H9 (cell line): ENCODE data around the gene ERMAP. TPM values are rescaled to one million over a fixed set of nuclear protein-coding genes. Genes with fewer than 3 reads are reported as not detected.
A peak's percentile ranks its signal among the peaks of the same experiment; 100 is the strongest.

ENCODE experiments used
- DNase-seq: peaks from one replicate; pipeline ENCODE4 v3.0.0-alpha.2; 2017
- H2AFZ ChIP-seq: one replicate; pipeline ENCODE4 v1.6.1; 2013; ENCODE audit warnings: mild to moderate bottlenecking, low read length, control low read depth, moderate library complexity
- H2AK5ac ChIP-seq: 2 replicates; pipeline ENCODE4 v1.6.1; 2013; ENCODE audit warnings: low read length, control low read depth, mixed read lengths; ENCODE audit not compliant: insufficient read length
- H2BK120ac ChIP-seq: one replicate; pipeline ENCODE4 v1.6.1; 2013; ENCODE audit warnings: low read depth, mild to moderate bottlenecking, low read length, control low read depth, inconsistent platforms; ENCODE audit not compliant: poor library complexity, severe bottlenecking
- H2BK12ac ChIP-seq: 2 replicates; pipeline ENCODE4 v1.6.1; 2013; ENCODE audit warnings: low read length, control low read depth, mixed read lengths, low read depth; ENCODE audit not compliant: insufficient read length
- H2BK15ac ChIP-seq: 2 replicates; pipeline ENCODE4 v1.6.1; 2013; ENCODE audit warnings: low read depth, low read length, control low read depth
- H2BK20ac ChIP-seq: one replicate; pipeline ENCODE4 v1.6.1; 2013; ENCODE audit warnings: low read depth, mild to moderate bottlenecking, low read length, control low read depth, inconsistent platforms; ENCODE audit not compliant: poor library complexity, severe bottlenecking
- H2BK5ac ChIP-seq: 2 replicates; pipeline ENCODE4 v1.6.1; 2013; ENCODE audit warnings: low read length, control low read depth, mixed read lengths; ENCODE audit not compliant: insufficient read length
- H3K14ac ChIP-seq: 2 replicates; pipeline ENCODE4 v1.6.1; 2013; ENCODE audit warnings: low read length, control low read depth; ENCODE audit not compliant: insufficient read depth
- H3K18ac ChIP-seq: 2 replicates; pipeline ENCODE4 v1.6.1; 2013; ENCODE audit warnings: low read depth, mild to moderate bottlenecking, mixed read lengths, low read length, control low read depth; ENCODE audit not compliant: insufficient read length
- H3K23ac ChIP-seq: 2 replicates; pipeline ENCODE4 v1.6.1; 2013; ENCODE audit warnings: low read length, control low read depth, mixed read lengths, low read depth; ENCODE audit not compliant: insufficient read length
- H3K23me2 ChIP-seq: 2 replicates; pipeline ENCODE4 v1.6.1; 2013; ENCODE audit warnings: low read depth, mild to moderate bottlenecking, mixed read lengths, low read length, control low read depth; ENCODE audit not compliant: insufficient read length, poor library complexity, severe bottlenecking
- H3K27ac ChIP-seq: 2 replicates; pipeline ENCODE4 v1.5.1; 2013; ENCODE audit warnings: low read length, control low read depth, mixed read lengths, low read depth; ENCODE audit not compliant: insufficient read length
- H3K27me3 ChIP-seq: 2 replicates; pipeline ENCODE4 v1.6.1; 2013; ENCODE audit warnings: low read length, control low read depth, inconsistent platforms; ENCODE audit not compliant: insufficient read depth
- H3K4ac ChIP-seq: 2 replicates; pipeline ENCODE4 v1.6.1; 2013; ENCODE audit warnings: low read depth, mild to moderate bottlenecking, control low read depth, inconsistent platforms, low read length, moderate library complexity
- H3K4me1 ChIP-seq: 2 replicates; pipeline ENCODE4 v1.6.1; 2013; ENCODE audit warnings: low read length, control low read depth, inconsistent platforms; ENCODE audit not compliant: insufficient read depth
- H3K4me2 ChIP-seq: 2 replicates; pipeline ENCODE4 v1.6.1; 2013; ENCODE audit warnings: low read length, control low read depth, mixed read lengths; ENCODE audit not compliant: insufficient read length, insufficient read depth
- H3K56ac ChIP-seq: 2 replicates; pipeline ENCODE4 v1.6.1; 2013; ENCODE audit warnings: low read depth, mild to moderate bottlenecking, mixed read lengths, low read length, control low read depth; ENCODE audit not compliant: insufficient read length
- H3K79me1 ChIP-seq: 2 replicates; pipeline ENCODE4 v1.6.1; 2013; ENCODE audit warnings: low read depth, mild to moderate bottlenecking, moderate library complexity, low read length, control low read depth, inconsistent platforms; ENCODE audit not compliant: insufficient read depth, poor library complexity, severe bottlenecking
- H3K79me2 ChIP-seq: 2 replicates; pipeline ENCODE4 v1.6.1; 2013; ENCODE audit warnings: low read length, control low read depth, inconsistent platforms; ENCODE audit not compliant: insufficient read depth
- H3K9ac ChIP-seq: 2 replicates; pipeline ENCODE4 v1.6.1; 2013; ENCODE audit warnings: low read length, control low read depth, mixed read lengths; ENCODE audit not compliant: insufficient read length; ENCODE audit errors: extremely low read depth
- H3K9me3 ChIP-seq: one replicate; pipeline ENCODE4 v1.6.1; 2013; ENCODE audit warnings: low read depth, low read length, inconsistent platforms; ENCODE audit not compliant: control insufficient read depth
- H3T11ph ChIP-seq: one replicate; pipeline ENCODE4 v1.6.1; 2013; ENCODE audit warnings: mild to moderate bottlenecking, low read length, control low read depth, inconsistent platforms
- H4K20me1 ChIP-seq: one replicate; pipeline ENCODE4 v1.6.1; 2013; ENCODE audit not compliant: control insufficient read depth, insufficient read length, insufficient read depth
- H4K5ac ChIP-seq: 2 replicates; pipeline ENCODE4 v1.6.1; 2013; ENCODE audit warnings: low read depth, mild to moderate bottlenecking, mixed read lengths, low read length, control low read depth; ENCODE audit not compliant: insufficient read length
- H4K8ac ChIP-seq: replicated peaks from 2 replicates; pipeline ENCODE4 v1.6.1; 2013; ENCODE audit warnings: low read length, control low read depth, mixed read lengths, low read depth; ENCODE audit not compliant: insufficient read length
- H4K91ac ChIP-seq: 2 replicates; pipeline ENCODE4 v1.6.1; 2013; ENCODE audit warnings: low read depth, mild to moderate bottlenecking, moderate library complexity, mixed read lengths, low read length, control low read depth; ENCODE audit not compliant: insufficient read length
- H3K27ac Mint-ChIP-seq, 3 experiments: 2 replicates in 2 of 3; 3 replicates in 1 of 3; pipeline ENCODE4 v1.8.0; 2020 to 2021; ENCODE audit warnings: mixed read lengths in 3 of 3, mild to moderate bottlenecking in 1 of 3, moderate library complexity in 1 of 3
- H3K27me3 Mint-ChIP-seq: 2 replicates; pipeline ENCODE4 v1.8.0; 2021; ENCODE audit warnings: low read depth, mild to moderate bottlenecking, moderate library complexity, mixed read lengths
- H3K36me3 Mint-ChIP-seq, 3 experiments: 2 replicates in 2 of 3; 3 replicates in 1 of 3; pipeline ENCODE4 v1.8.0; 2020 to 2021; ENCODE audit warnings: low read depth in 3 of 3, mixed read lengths in 3 of 3; ENCODE audit not compliant: insufficient read depth in 1 of 3
- H3K4me1 Mint-ChIP-seq, 2 experiments: 2 replicates each; pipeline ENCODE4 v1.8.0; 2020; ENCODE audit warnings: mixed read lengths in 2 of 2
- H3K4me3 Mint-ChIP-seq, 2 experiments: 2 replicates in 1 of 2; 3 replicates in 1 of 2; pipeline ENCODE4 v1.8.0; 2020 to 2021; ENCODE audit warnings: mild to moderate bottlenecking in 2 of 2, mixed read lengths in 2 of 2, moderate library complexity in 1 of 2
- H3K9me3 Mint-ChIP-seq, 2 experiments: 2 replicates in 1 of 2; 3 replicates in 1 of 2; pipeline ENCODE4 v1.8.0; 2020; ENCODE audit warnings: mild to moderate bottlenecking in 2 of 2, mixed read lengths in 2 of 2, moderate library complexity in 1 of 2
- WGBS: extraction: QIAGEN DNeasy Blood & Tissue Kit; methylation state at CpG from one replicate; pipeline ENCODE4 v1.1.7; 2013; ENCODE audit warnings: missing lambda C conversion rate, low lambda C conversion rate, mixed read lengths; ENCODE audit not compliant: insufficient read length; ENCODE audit errors: extremely low coverage; 5-methylcytosine and 5-hydroxymethylcytosine counted together
- long read RNA-seq: library from polyadenylated mRNA; unstranded; transcript quantifications from one replicate; pipeline ENCODE4 v2.0.0, GENCODE V29; 2020
- total RNA-seq: library from RNA; stranded (reverse); gene quantifications from 2 replicates; pipeline ENCODE4 v1.2.1, GENCODE V29; 2021
- TF ChIP-seq, protein P1 (sequence below): fragments of 200-600 bp; sonication (generic); conservative IDR thresholded peaks from 3 replicates; pipeline ENCODE4 v1.8.0; 2021; ENCODE audit warnings: antibody characterized with exemption, mild to moderate bottlenecking

The ERMAP gene, protein sequence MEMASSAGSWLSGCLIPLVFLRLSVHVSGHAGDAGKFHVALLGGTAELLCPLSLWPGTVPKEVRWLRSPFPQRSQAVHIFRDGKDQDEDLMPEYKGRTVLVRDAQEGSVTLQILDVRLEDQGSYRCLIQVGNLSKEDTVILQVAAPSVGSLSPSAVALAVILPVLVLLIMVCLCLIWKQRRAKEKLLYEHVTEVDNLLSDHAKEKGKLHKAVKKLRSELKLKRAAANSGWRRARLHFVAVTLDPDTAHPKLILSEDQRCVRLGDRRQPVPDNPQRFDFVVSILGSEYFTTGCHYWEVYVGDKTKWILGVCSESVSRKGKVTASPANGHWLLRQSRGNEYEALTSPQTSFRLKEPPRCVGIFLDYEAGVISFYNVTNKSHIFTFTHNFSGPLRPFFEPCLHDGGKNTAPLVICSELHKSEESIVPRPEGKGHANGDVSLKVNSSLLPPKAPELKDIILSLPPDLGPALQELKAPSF
- total RNA-seq = 4.3 and 4.5 TPM in 2 replicates
- long read RNA-seq, partial matches to known transcripts = 1 of 10 reads
- long read RNA-seq, other reads (novel, unspliced or antisense) = 7 of 10 reads

DNA sequence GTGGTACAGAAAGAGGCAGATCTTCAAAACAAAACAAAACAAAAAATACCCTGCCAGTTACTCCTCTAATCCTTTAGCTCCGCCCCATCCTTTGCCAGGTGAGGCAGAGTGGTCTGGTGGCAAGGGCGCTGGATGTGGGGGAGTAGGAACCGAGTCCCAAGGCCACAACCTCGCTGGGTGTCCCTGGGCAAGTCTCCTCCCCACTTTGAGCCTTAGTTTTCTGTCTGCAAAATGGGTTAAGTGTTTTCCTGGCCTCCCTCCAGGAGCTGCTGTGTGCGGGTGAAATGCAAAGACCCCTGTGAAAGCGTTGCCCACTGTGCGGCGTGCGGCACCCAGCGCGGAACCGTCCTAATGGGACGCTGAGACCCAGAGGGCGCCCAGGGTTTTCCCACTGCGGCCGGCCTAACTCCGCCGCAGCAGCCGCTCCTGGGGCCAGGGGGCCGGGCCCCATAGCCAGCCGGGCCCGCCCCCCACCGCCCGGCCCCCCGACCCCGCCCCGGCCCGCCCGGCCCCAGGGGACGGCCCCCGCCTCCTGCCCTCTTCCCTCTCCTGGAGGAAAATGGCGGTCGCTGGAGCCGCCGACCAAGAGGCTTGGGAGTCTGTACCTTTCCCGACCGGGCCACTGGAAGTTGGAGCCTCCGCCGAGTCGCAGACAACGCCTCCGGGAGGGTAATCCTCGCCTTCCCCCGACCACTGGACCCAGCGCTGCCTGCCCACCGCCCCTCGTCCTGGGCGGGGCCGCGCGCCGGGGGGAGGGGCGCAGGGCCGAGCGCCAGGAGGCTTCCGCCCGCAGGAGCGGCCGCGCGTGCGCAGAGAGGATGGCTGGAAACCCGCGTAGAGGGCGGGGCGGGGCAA, at the start of gene ERMAP, which contains the start of gene SVBP:
Gene ERMAP (plus strand): TSS at position 538 of the 855 bp plus-strand sequence. CDS start 13,327 bp downstream, outside the sequence.
Gene SVBP (minus strand): TSS at position 813 of the 855 bp plus-strand sequence. CDS start 853 bp downstream, outside the sequence.
- Mint-ChIP-seq H3K27ac (peak within 1 kb of the TSS; percentile 94 to 95 (median 94)), H3K36me3 (peaks cover 0 to 17% (median 9%) of the 10 kb centered on the region in 3 experiments; a peak in 5 of 7 replicates), H3K9me3 (no peaks in the 10 kb centered on the region), H3K4me3 (peak within 1 kb of the TSS; percentile 71 to 84), H3K27me3 (no peaks in the 10 kb centered on the region), H3K4me1 (peaks cover 18 to 25% of the 10 kb centered on the region in 2 experiments)
- no peaks in the 10 kb centered on the region for H4K20me1 ChIP-seq
- H2BK20ac ChIP-seq = no peak within 1 kb of the TSS
- H3K4me1 ChIP-seq = no peaks in the 10 kb centered on the region
- H4K91ac ChIP-seq = no peak within 1 kb of the TSS
- H3K4me2 ChIP-seq = peak within 1 kb of the TSS; percentile 80
- no peak within 1 kb of the TSS for H2BK12ac ChIP-seq
- H3K9ac ChIP-seq = peak within 1 kb of the TSS; percentile 74
- H2BK120ac ChIP-seq = no peak within 1 kb of the TSS
- TF ChIP-seq, protein P1, sequence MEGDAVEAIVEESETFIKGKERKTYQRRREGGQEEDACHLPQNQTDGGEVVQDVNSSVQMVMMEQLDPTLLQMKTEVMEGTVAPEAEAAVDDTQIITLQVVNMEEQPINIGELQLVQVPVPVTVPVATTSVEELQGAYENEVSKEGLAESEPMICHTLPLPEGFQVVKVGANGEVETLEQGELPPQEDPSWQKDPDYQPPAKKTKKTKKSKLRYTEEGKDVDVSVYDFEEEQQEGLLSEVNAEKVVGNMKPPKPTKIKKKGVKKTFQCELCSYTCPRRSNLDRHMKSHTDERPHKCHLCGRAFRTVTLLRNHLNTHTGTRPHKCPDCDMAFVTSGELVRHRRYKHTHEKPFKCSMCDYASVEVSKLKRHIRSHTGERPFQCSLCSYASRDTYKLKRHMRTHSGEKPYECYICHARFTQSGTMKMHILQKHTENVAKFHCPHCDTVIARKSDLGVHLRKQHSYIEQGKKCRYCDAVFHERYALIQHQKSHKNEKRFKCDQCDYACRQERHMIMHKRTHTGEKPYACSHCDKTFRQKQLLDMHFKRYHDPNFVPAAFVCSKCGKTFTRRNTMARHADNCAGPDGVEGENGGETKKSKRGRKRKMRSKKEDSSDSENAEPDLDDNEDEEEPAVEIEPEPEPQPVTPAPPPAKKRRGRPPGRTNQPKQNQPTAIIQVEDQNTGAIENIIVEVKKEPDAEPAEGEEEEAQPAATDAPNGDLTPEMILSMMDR = no peak
- H4K5ac ChIP-seq = no peak within 1 kb of the TSS
- no peaks in the 10 kb centered on the region for H3K9me3 ChIP-seq
- no peak within 1 kb of the TSS for H2BK15ac ChIP-seq
- H2AFZ ChIP-seq = peak within 1 kb of the TSS; percentile 56
- DNase-seq = peak; percentile 92
- H3K23me2 ChIP-seq = peaks cover 9% of the 10 kb centered on the region
- H3K79me2 ChIP-seq = no peaks in the 10 kb centered on the region
- no peak within 1 kb of the TSS for H3K56ac ChIP-seq
- WGBS = no CpG with 5 or more reads among the region's 66 CpGs
- peak within 1 kb of the TSS; percentile 96 for H3K14ac ChIP-seq
- peak within 1 kb of the TSS; percentile 64 for H3K27ac ChIP-seq
- no peak within 1 kb of the TSS for H3T11ph ChIP-seq
- H3K79me1 ChIP-seq = no peaks in the 10 kb centered on the region
- no peaks in the 10 kb centered on the region for H3K27me3 ChIP-seq
- H2AK5ac ChIP-seq = no peak within 1 kb of the TSS
- no peak within 1 kb of the TSS for H3K4ac ChIP-seq
- H3K18ac ChIP-seq = peak within 1 kb of the TSS; percentile 92
- H3K23ac ChIP-seq = no peak within 1 kb of the TSS
- no peak within 1 kb of the TSS for H4K8ac ChIP-seq
- no peak within 1 kb of the TSS for H2BK5ac ChIP-seq
